ENCODE measurements around the gene NEUROD2.

GRCh38 chr17:39628655-39629493, 21.2 kb upstream of the NEUROD2 start:
- no peak for TF ChIP-seq CTCF (IDR thresholded peaks at IDR 0.05; ENCODE audit: low read depth, low read length, poor library complexity, severe bottlenecking)
- TF ChIP-seq EZH2phosphoT487 (IDR thresholded peaks at IDR 0.05; ENCODE audit: borderline replicate concordance, low read length), result no peak

Data from DOHH2 (cell line).